DND-41 (cell line): ENCODE results near the gene PRIM1.

Source experiments
- EZH2 ChIP-seq: IDR thresholded peaks from 3 replicates; pipeline ENCODE4 v1.6.1; 2012; ENCODE audit warnings: borderline replicate concordance, low read depth, mild to moderate bottlenecking, moderate library complexity, low read length, inconsistent platforms; ENCODE audit not compliant: severe bottlenecking
- TF ChIP-seq, protein P1 (sequence below): IDR thresholded peaks from 2 replicates; pipeline ENCODE4 v1.5.1; 2012; ENCODE audit warnings: borderline replicate concordance, low read length, moderate library complexity, mild to moderate bottlenecking; ENCODE audit not compliant: poor library complexity, severe bottlenecking; ENCODE audit errors: extremely low read depth

- TF ChIP-seq, protein P1, sequence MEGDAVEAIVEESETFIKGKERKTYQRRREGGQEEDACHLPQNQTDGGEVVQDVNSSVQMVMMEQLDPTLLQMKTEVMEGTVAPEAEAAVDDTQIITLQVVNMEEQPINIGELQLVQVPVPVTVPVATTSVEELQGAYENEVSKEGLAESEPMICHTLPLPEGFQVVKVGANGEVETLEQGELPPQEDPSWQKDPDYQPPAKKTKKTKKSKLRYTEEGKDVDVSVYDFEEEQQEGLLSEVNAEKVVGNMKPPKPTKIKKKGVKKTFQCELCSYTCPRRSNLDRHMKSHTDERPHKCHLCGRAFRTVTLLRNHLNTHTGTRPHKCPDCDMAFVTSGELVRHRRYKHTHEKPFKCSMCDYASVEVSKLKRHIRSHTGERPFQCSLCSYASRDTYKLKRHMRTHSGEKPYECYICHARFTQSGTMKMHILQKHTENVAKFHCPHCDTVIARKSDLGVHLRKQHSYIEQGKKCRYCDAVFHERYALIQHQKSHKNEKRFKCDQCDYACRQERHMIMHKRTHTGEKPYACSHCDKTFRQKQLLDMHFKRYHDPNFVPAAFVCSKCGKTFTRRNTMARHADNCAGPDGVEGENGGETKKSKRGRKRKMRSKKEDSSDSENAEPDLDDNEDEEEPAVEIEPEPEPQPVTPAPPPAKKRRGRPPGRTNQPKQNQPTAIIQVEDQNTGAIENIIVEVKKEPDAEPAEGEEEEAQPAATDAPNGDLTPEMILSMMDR: no peak
- TF ChIP-seq EZH2: no peak
Measured at GRCh38 chr12:56682323-56682722, 69.8 kb downstream of the PRIM1 start.
